GM19239 (cell line): Measurements from ENCODE around the gene TIAM2.

Experiments used
- DNase-seq: peaks from one replicate; pipeline ENCODE4 v3.0.0; 2011; ENCODE audit warnings: low spot score; ENCODE audit not compliant: insufficient read length
- FAIRE-seq: peaks from 2 replicates; lab custom pipeline; 2011; peaks lifted over from hg19 to GRCh38; lab: Jason Lieb, UNC

Gene TIAM2

GRCh38 chr6:155301867-155302266 lies 306.8 kb downstream of the TIAM2 start:
- no peak for DNase-seq
- no peak for FAIRE-seq

GRCh38 chr6:155303361-155303870 lies 308.3 kb downstream of the TIAM2 start:
- DNase-seq (no peak), FAIRE-seq (no peak)

GRCh38 chr6:155306958-155307357 lies 311.8 kb downstream of the TIAM2 start:
- no peak for FAIRE-seq
- no peak for DNase-seq
